Ovary (tissue), 3 donors: ENCODE results near the gene CARS2.

Source experiments
- POLR2A ChIP-seq: fragments of 450-650 bp; IDR thresholded peaks from one replicate; pipeline ENCODE4 v1.6.1; 2017; ENCODE audit warnings: antibody characterized with exemption, mild to moderate bottlenecking, moderate library complexity
- TF ChIP-seq, protein P1 (sequence below), 3 donors: fragments of 450-650 bp in 2 of 3; fragments of 200-600 bp in 1 of 3; IDR thresholded peaks; one replicate each; pipeline versions ENCODE4 v1.5.1 to v1.8.0; 2016 to 2022; ENCODE audit warnings: antibody characterized with exemption in 3 of 3, mild to moderate bottlenecking in 1 of 3
- donor health status: DM: no; HTN: no; CAD: no.

DNA sequence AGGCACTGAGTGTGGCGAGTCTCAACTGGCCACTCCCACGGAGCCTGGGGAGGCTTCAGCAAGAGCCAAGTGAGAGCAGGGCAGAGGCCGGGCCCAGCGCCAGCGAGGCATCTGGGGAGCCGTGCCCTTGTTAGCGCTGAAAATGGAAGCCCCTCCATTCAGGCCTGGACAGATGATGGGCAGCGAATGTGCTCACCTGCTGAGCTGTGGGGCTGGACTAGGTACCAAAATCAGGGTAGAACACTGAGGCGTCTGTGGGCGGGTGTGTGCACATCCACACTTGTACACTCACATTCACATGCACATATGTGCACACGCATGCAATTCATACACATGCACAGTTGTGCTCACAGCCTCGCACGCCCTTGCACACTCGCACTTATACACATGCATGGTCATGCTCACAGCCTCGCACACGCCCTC is 69.9 kb downstream of the CARS2 start:
- TF ChIP-seq, protein P1, sequence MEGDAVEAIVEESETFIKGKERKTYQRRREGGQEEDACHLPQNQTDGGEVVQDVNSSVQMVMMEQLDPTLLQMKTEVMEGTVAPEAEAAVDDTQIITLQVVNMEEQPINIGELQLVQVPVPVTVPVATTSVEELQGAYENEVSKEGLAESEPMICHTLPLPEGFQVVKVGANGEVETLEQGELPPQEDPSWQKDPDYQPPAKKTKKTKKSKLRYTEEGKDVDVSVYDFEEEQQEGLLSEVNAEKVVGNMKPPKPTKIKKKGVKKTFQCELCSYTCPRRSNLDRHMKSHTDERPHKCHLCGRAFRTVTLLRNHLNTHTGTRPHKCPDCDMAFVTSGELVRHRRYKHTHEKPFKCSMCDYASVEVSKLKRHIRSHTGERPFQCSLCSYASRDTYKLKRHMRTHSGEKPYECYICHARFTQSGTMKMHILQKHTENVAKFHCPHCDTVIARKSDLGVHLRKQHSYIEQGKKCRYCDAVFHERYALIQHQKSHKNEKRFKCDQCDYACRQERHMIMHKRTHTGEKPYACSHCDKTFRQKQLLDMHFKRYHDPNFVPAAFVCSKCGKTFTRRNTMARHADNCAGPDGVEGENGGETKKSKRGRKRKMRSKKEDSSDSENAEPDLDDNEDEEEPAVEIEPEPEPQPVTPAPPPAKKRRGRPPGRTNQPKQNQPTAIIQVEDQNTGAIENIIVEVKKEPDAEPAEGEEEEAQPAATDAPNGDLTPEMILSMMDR (IDR thresholded peaks at IDR 0.05) = no peak
- TF ChIP-seq POLR2A = no peak
